Stimulated activated CD4-positive, alpha-beta T cell treated with anti-CD3 and anti-CD28 coated beads, Interleukin-1b, Interleukin-23, amount 100 ng/mL, for 48 hours (primary cell): Measurements from ENCODE around the gene RAPGEF1.
"Not testable (repeated sequence)": the region's sequence is repeated elsewhere in the genome, so short reads cannot be mapped to it uniquely, and the experiment has no call there.

Experiments used
- DNase-seq: peaks from one replicate; pipeline ENCODE4 v3.0.0-alpha.2; 2020

RAPGEF1 gene

GRCh38 chr9:131728546-131728910 is 11.3 kb downstream of the RAPGEF1 start:
- DNase-seq: no peak

GRCh38 chr9:131727795-131728545 is 11.9 kb downstream of the RAPGEF1 start:
- DNase-seq: no peak

GRCh38 chr9:131727184-131727759 is 12.6 kb downstream of the RAPGEF1 start:
- DNase-seq: no peak

GRCh38 chr9:131724683-131725082 is 15.2 kb downstream of the RAPGEF1 start:
- no peak for DNase-seq

- no peak for DNase-seq
Measured at GRCh38 chr9:131723632-131724031, 16.2 kb downstream of the RAPGEF1 start.

- DNase-seq: no peak
Measured at GRCh38 chr9:131722255-131722654, 17.6 kb downstream of the RAPGEF1 start.

- DNase-seq: no peak
Measured at GRCh38 chr9:131721076-131721475, 18.8 kb downstream of the RAPGEF1 start.

GRCh38 chr9:131720330-131720729 is 19.5 kb downstream of the RAPGEF1 start:
- no peak for DNase-seq

- DNase-seq: no peak
Measured at GRCh38 chr9:131719262-131719908, 20.5 kb downstream of the RAPGEF1 start.

- DNase-seq: no peak
Measured at GRCh38 chr9:131717719-131718460, 22.0 kb downstream of the RAPGEF1 start.

GRCh38 chr9:131715906-131716305 is 24.0 kb downstream of the RAPGEF1 start:
- DNase-seq: no peak

GRCh38 chr9:131714821-131715220 is 25.1 kb downstream of the RAPGEF1 start:
- no peak for DNase-seq

GRCh38 chr9:131714161-131714646 is 25.7 kb downstream of the RAPGEF1 start:
- DNase-seq: no peak

- no peak for DNase-seq
Measured at GRCh38 chr9:131713016-131713415, 26.9 kb downstream of the RAPGEF1 start.

GRCh38 chr9:131712151-131712716 is 27.6 kb downstream of the RAPGEF1 start:
- DNase-seq: no peak

GRCh38 chr9:131709771-131710431 is 30.0 kb downstream of the RAPGEF1 start:
- peak; percentile 51 for DNase-seq

GRCh38 chr9:131709010-131709770 is 30.7 kb downstream of the RAPGEF1 start:
- not testable (repeated sequence) for DNase-seq

- DNase-seq: no peak
Measured at GRCh38 chr9:131708226-131709002, 31.5 kb downstream of the RAPGEF1 start.

- DNase-seq: no peak
Measured at GRCh38 chr9:131707733-131708157, 32.1 kb downstream of the RAPGEF1 start.

GRCh38 chr9:131707050-131707449 is 32.8 kb downstream of the RAPGEF1 start:
- no peak for DNase-seq

GRCh38 chr9:131706608-131706970 is 33.3 kb downstream of the RAPGEF1 start:
- DNase-seq: no peak
